Stimulated activated CD8-positive, alpha-beta memory T cell treated with anti-CD3 and anti-CD28 coated beads, Interleukin-2, amount 100 ng/mL, for 1 hour (primary cell): ENCODE measurements around the gene FAM24A.

Source experiments
- DNase-seq, 2 donors: peaks; one replicate each; pipeline ENCODE4 v3.0.0-alpha.2; 2020; ENCODE audit warnings: low read depth in 2 of 2

The FAM24A gene

GRCh38 chr10:122931088-122931906 is 20.9 kb downstream of the FAM24A start:
- no peak for DNase-seq

- DNase-seq, result no peak
Measured at GRCh38 chr10:122939133-122939855, 28.9 kb downstream of the FAM24A start.

GRCh38 chr10:122939856-122940543 is 29.6 kb downstream of the FAM24A start:
- no peak for DNase-seq

GRCh38 chr10:122949296-122949695 is 38.9 kb downstream of the FAM24A start:
- no peak for DNase-seq

GRCh38 chr10:122953902-122954730 is 43.7 kb downstream of the FAM24A start, which contains the start of gene C10orf88:
TSS of gene C10orf88 (minus strand) at chr10:122954227. CDS start at chr10:122954178, 49 bp downstream.
- peak; percentile 93 to 95 for DNase-seq

GRCh38 chr10:122954731-122955050 is 44.3 kb downstream of the FAM24A start:
- no peak for DNase-seq

- DNase-seq, result no peak
Measured at GRCh38 chr10:122955892-122956291, 45.5 kb downstream of the FAM24A start.

GRCh38 chr10:122957474-122957873 is 47.1 kb downstream of the FAM24A start:
- no peak for DNase-seq

- no peak for DNase-seq
Measured at GRCh38 chr10:122962405-122962804, 52.0 kb downstream of the FAM24A start.
